Endodermal cell (in vitro differentiated cells): ENCODE results near the gene PLPPR1. TPM values are rescaled to one million over a fixed set of nuclear protein-coding genes. Genes with fewer than 3 reads are reported as not detected.
"Not testable (repeated sequence)": the region's sequence is repeated elsewhere in the genome, so short reads cannot be mapped to it uniquely, and the experiment has no call there.

Experiments used
- DNase-seq: peaks from one replicate; pipeline ENCODE4 v3.0.0-alpha.2; 2017
- H3K27ac ChIP-seq: 2 replicates; pipeline ENCODE4 v1.5.1; 2013; ENCODE audit warnings: mild to moderate bottlenecking, low read depth, low read length, moderate library complexity
- H3K27me3 ChIP-seq: 2 replicates; pipeline ENCODE4 v1.6.1; 2013; ENCODE audit warnings: mild to moderate bottlenecking, low read length, moderate library complexity; ENCODE audit not compliant: insufficient read depth, control insufficient read depth, poor library complexity, severe bottlenecking
- H3K36me3 ChIP-seq: 2 replicates; pipeline ENCODE4 v1.7.0; 2013; ENCODE audit warnings: mild to moderate bottlenecking, low read length, moderate library complexity; ENCODE audit not compliant: control insufficient read depth, insufficient read depth
- H3K4me1 ChIP-seq: one replicate; pipeline ENCODE4 v1.7.0; 2013; ENCODE audit warnings: low read length; ENCODE audit not compliant: control insufficient read depth, insufficient read depth
- H3K4me3 ChIP-seq: 2 replicates; pipeline ENCODE4 v1.5.1; 2013; ENCODE audit warnings: mild to moderate bottlenecking, low read length, moderate library complexity
- H3K9ac ChIP-seq: 2 replicates; pipeline ENCODE4 v1.6.1; 2013; ENCODE audit warnings: mild to moderate bottlenecking, low read length, moderate library complexity; ENCODE audit not compliant: poor library complexity, severe bottlenecking; ENCODE audit errors: extremely low read depth
- H3K9me3 ChIP-seq: 2 replicates; pipeline ENCODE4 v1.6.1; 2013; ENCODE audit warnings: mild to moderate bottlenecking, low read length, moderate library complexity; ENCODE audit not compliant: control insufficient read depth
- H3K27ac Mint-ChIP-seq: 2 replicates; pipeline ENCODE4 v1.8.0; 2020; ENCODE audit warnings: mixed read lengths
- H3K27me3 Mint-ChIP-seq: 2 replicates; pipeline ENCODE4 v1.8.0; 2021; ENCODE audit warnings: mild to moderate bottlenecking, mixed read lengths; ENCODE audit not compliant: insufficient read depth
- H3K36me3 Mint-ChIP-seq: 2 replicates; pipeline ENCODE4 v1.8.0; 2020; ENCODE audit warnings: low read depth, mixed read lengths
- H3K4me1 Mint-ChIP-seq: 2 replicates; pipeline ENCODE4 v1.8.0; 2020; ENCODE audit warnings: mixed read lengths
- H3K4me3 Mint-ChIP-seq: 2 replicates; pipeline ENCODE4 v1.8.0; 2020; ENCODE audit warnings: mild to moderate bottlenecking, moderate library complexity, mixed read lengths
- H3K9me3 Mint-ChIP-seq: 2 replicates; pipeline ENCODE4 v1.8.0; 2020; ENCODE audit warnings: mild to moderate bottlenecking, mixed read lengths
- CTCF ChIP-seq: fragments of 200-600 bp; sonication (generic); conservative IDR thresholded peaks from 2 replicates; pipeline ENCODE4 v1.5.0; 2021; ENCODE audit warnings: antibody characterized with exemption, mild to moderate bottlenecking
- WGBS, 2 experiments: methylation state at CpG; one replicate each; pipeline versions ENCODE4 v1.1.5 to v1.1.7; 2013; ENCODE audit warnings: missing lambda C conversion rate in 2 of 2, mixed read lengths in 1 of 2; ENCODE audit not compliant: insufficient coverage in 1 of 2, insufficient read length in 1 of 2; 5-methylcytosine and 5-hydroxymethylcytosine counted together
- total RNA-seq, 2 donors: library from RNA; stranded (reverse); fragmentation: NEBNext Ultra II Directional in 1 of 2; extraction: Animal tissue kit (Norgen Biotek cat#: 25700) in 1 of 2; gene quantifications; 2 replicates in 1 of 2; 3 replicates in 1 of 2; pipeline ENCODE4 v1.2.1, GENCODE V29; 2021

The PLPPR1 gene
- total RNA-seq, 2 donors from 2014 or later, result 1.5 to 4.6 TPM

GRCh38 chr9:101119206-101119819 is 90.8 kb downstream of the PLPPR1 start:
- Mint-ChIP-seq H3K27me3 (peaks cover 22% of the 10 kb centered on the region), H3K27ac (no peak overlapping the region), H3K4me3 (no peak overlapping the region), H3K9me3 (peaks cover 26% of the 10 kb centered on the region), H3K36me3 (peaks cover 14% of the 10 kb centered on the region), H3K4me1 (peaks cover 17% of the 10 kb centered on the region)
- Histone ChIP-seq H3K4me1 (no peaks in the 10 kb centered on the region), H3K4me3 (no peak overlapping the region), H3K27ac (no peak overlapping the region), H3K36me3 (no peaks in the 10 kb centered on the region), H3K27me3 (peaks cover 35% of the 10 kb centered on the region), H3K9me3 (peaks cover 34% of the 10 kb centered on the region), H3K9ac (no peak overlapping the region)
- WGBS, 2 experiments, result 51 to 56% methylated on average over 2 to 3 of the region's 3 CpGs
- DNase-seq, result peak; percentile 96
- TF ChIP-seq CTCF, result peak; percentile 97

- H3K9me3 Mint-ChIP-seq, result peaks cover 50% of the 10 kb centered on the region
- Histone ChIP-seq H3K4me1 (no peaks in the 10 kb centered on the region), H3K9me3 (peaks cover 50% of the 10 kb centered on the region), H3K36me3 (no peaks in the 10 kb centered on the region), H3K9ac (no peak overlapping the region), H3K4me3 (no peak overlapping the region), H3K27ac (no peak overlapping the region), H3K27me3 (peaks cover 36% of the 10 kb centered on the region)
- no peak overlapping the region for H3K27ac Mint-ChIP-seq
- H3K36me3 Mint-ChIP-seq, result peaks cover 26% of the 10 kb centered on the region
- WGBS, 2 experiments, result 95% methylated on average over 2 of the region's 2 CpGs; no CpG with 5 or more reads in 1 of the 2 experiments
- TF ChIP-seq CTCF, result no peak
- H3K27me3 Mint-ChIP-seq, result peaks cover 30% of the 10 kb centered on the region
- H3K4me1 Mint-ChIP-seq, result peaks cover 5% of the 10 kb centered on the region
- no peak for DNase-seq
- H3K4me3 Mint-ChIP-seq, result no peak overlapping the region
Observed at GRCh38 chr9:101121836-101122399, 93.4 kb downstream of the PLPPR1 start.

GRCh38 chr9:101126556-101126955 is 98.0 kb downstream of the PLPPR1 start:
- Mint-ChIP-seq H3K9me3 (peaks cover 75% of the 10 kb centered on the region), H3K27ac (no peak overlapping the region), H3K4me3 (no peak overlapping the region), H3K4me1 (peaks cover 13% of the 10 kb centered on the region), H3K36me3 (peaks cover 42% of the 10 kb centered on the region), H3K27me3 (peaks cover 28% of the 10 kb centered on the region)
- no peak overlapping the region for H3K9ac ChIP-seq
- DNase-seq, result no peak
- TF ChIP-seq CTCF, result no peak
- no peaks in the 10 kb centered on the region for H3K4me1 ChIP-seq
- H3K4me3 ChIP-seq, result peak overlapping the region; percentile 56
- H3K36me3 ChIP-seq, result no peaks in the 10 kb centered on the region
- peaks cover 33% of the 10 kb centered on the region for H3K27me3 ChIP-seq
- no peak overlapping the region for H3K27ac ChIP-seq
- peaks cover 67% of the 10 kb centered on the region for H3K9me3 ChIP-seq
- WGBS, 2 experiments, result 0 to 48% methylated on average over 1 to 2 of the region's 2 CpGs

GRCh38 chr9:101127369-101127768 is 98.8 kb downstream of the PLPPR1 start:
- not testable (repeated sequence) for DNase-seq, H3K4me1 ChIP-seq, H3K4me3 Mint-ChIP-seq, H3K27ac ChIP-seq, H3K36me3 ChIP-seq, H3K27ac Mint-ChIP-seq, H3K4me3 ChIP-seq, H3K9ac ChIP-seq
- Histone ChIP-seq H3K9me3 (peaks cover 59% of the 10 kb centered on the region), H3K27me3 (peaks cover 34% of the 10 kb centered on the region)
- Mint-ChIP-seq H3K27me3 (peaks cover 24% of the 10 kb centered on the region), H3K36me3 (peaks cover 38% of the 10 kb centered on the region), H3K9me3 (peaks cover 68% of the 10 kb centered on the region), H3K4me1 (peaks cover 21% of the 10 kb centered on the region)
- 84 to 89% methylated on average over 3 of the region's 3 CpGs for whole genome bisulfite sequencing, 2 experiments
